Measurements from ENCODE around the gene LDLR.

DNA sequence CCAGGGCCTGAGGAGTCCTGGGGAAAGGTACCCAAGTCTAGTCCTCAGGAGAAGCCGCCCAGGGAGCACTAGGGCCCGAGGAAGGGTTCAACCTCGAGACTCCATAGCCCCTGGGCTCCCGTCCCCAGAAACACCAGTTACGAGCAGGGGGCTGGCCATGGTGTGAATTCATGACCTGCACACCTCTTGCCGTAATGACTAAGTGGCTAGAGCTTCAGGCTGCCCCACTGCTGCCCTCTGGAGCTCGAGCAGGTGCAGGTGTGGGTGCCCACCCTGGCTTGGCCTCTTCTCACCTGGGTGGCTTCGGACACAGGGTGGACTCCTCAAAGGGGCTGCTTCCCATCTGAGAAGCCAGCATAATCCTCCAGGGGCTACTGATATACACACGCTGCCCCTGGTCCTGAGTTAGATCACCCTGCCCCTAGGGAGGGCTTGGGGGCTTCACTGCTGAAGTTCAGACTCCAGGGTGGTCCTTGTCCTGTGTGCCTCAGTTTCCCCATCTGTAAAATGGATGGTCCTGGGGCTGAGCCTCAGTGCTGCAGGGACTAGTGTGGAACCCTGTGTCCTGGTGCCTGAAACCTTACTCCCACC lies 52.8 kb downstream of the LDLR start:
- TF ChIP-seq POLR2AphosphoS5 (IDR thresholded peaks at IDR 0.05; ENCODE audit: borderline replicate concordance, low read depth, low read length) (no peak; the same call in 1 of the 2 replicates), EZH2 (IDR thresholded peaks at IDR 0.05) (no peak)
